H1 (cell line): Measurements from ENCODE around the gene TCERG1L. TPM values are rescaled to one million over a fixed set of nuclear protein-coding genes. Genes with fewer than 3 reads are reported as not detected.

Experiments used
- CTCF ChIA-PET: fragments of 300-600 bp; sonication (Branson Sonifier 250); formaldehyde crosslinking; loops from one replicate; lab custom pipeline; 2021; ENCODE audit not compliant: partially characterized antibody; lab: Charles Lee
- POLR2A ChIA-PET: fragments of 300-600 bp; sonication (Branson Sonifier 250); formaldehyde crosslinking; loops from one replicate; lab custom pipeline; 2021; ENCODE audit warnings: inconsistent platforms; ENCODE audit not compliant: partially characterized antibody; lab: Charles Lee
- DNase-seq, 2 experiments: peaks; one replicate each; pipeline versions ENCODE4 v3.0.0 to v3.0.0-alpha.2; 2010 to 2022; ENCODE audit warnings: low spot score in 2 of 2, low read depth in 1 of 2, mixed read lengths in 1 of 2
- FAIRE-seq: peaks from 2 replicates; lab custom pipeline; 2011; peaks lifted over from hg19 to GRCh38; lab: Jason Lieb, UNC
- H2AFZ ChIP-seq: 2 replicates; pipeline ENCODE4 v1.8.1; 2012; ENCODE audit warnings: low read length, inconsistent platforms
- H2AK5ac ChIP-seq: 2 replicates; pipeline ENCODE4 v1.6.1; 2013; ENCODE audit warnings: low read depth, low read length
- H2BK120ac ChIP-seq: replicated peaks from 2 replicates; pipeline ENCODE3; 2013; ENCODE audit warnings: low read depth, low read length, inconsistent platforms
- H2BK12ac ChIP-seq: 2 replicates; pipeline ENCODE4 v1.6.1; 2013; ENCODE audit warnings: low read depth, low read length
- H2BK15ac ChIP-seq: 2 replicates; pipeline ENCODE4 v1.6.1; 2013; ENCODE audit warnings: low read length
- H2BK20ac ChIP-seq: 2 replicates; pipeline ENCODE4 v1.6.1; 2013; ENCODE audit warnings: low read length
- H2BK5ac ChIP-seq: 2 replicates; pipeline ENCODE4 v1.6.1; 2013; ENCODE audit warnings: low read depth, low read length
- H3K14ac ChIP-seq: 2 replicates; pipeline ENCODE4 v1.6.1; 2013; ENCODE audit warnings: inconsistent platforms; ENCODE audit not compliant: insufficient read length
- H3K18ac ChIP-seq: 2 replicates; pipeline ENCODE4 v1.6.1; 2013; ENCODE audit warnings: low read length; ENCODE audit errors: extremely low read depth
- H3K23ac ChIP-seq: 2 replicates; pipeline ENCODE4 v1.6.1; 2013; ENCODE audit warnings: inconsistent platforms; ENCODE audit not compliant: insufficient read length
- H3K23me2 ChIP-seq: 2 replicates; pipeline ENCODE4 v1.6.1; 2013; ENCODE audit warnings: low read depth, low read length
- H3K27ac ChIP-seq: 2 replicates; pipeline ENCODE4 v1.6.1; 2011; ENCODE audit warnings: low read depth, low read length, inconsistent platforms
- H3K27me3 ChIP-seq, 4 experiments: replicated peaks in 1 of 4; 1 replicate in 1 of 4; 2 replicates in 3 of 4; pipeline versions ENCODE4 v1.6.1 to v1.8.1; 2011 to 2013; ENCODE audit warnings: low read length in 3 of 4, mild to moderate bottlenecking in 3 of 4, inconsistent platforms in 2 of 4, mixed read lengths in 2 of 4, moderate library complexity in 1 of 4; ENCODE audit not compliant: control insufficient read depth in 3 of 4, insufficient read depth in 3 of 4; ENCODE audit errors: extremely low read depth in 1 of 4
- H3K36me3 ChIP-seq, 4 experiments: 2 replicates each; pipeline versions ENCODE4 v1.6.1 to v1.8.1; 2011 to 2013; ENCODE audit warnings: mild to moderate bottlenecking in 4 of 4, low read length in 3 of 4, moderate library complexity in 2 of 4, control low read depth in 1 of 4, inconsistent platforms in 1 of 4; ENCODE audit not compliant: insufficient read depth in 4 of 4, control insufficient read depth in 2 of 4
- H3K4ac ChIP-seq: replicated peaks from 2 replicates; pipeline ENCODE3; 2013; ENCODE audit warnings: low read length, low read depth, mixed read lengths, inconsistent platforms; ENCODE audit not compliant: insufficient read length
- H3K4me1 ChIP-seq, 4 experiments: replicated peaks in 1 of 4; 1 replicate in 1 of 4; 2 replicates in 3 of 4; pipeline versions ENCODE4 v1.6.1 to v1.8.1; 2011 to 2013; ENCODE audit warnings: low read length in 3 of 4, inconsistent platforms in 2 of 4, mixed read lengths in 1 of 4; ENCODE audit not compliant: insufficient read depth in 4 of 4, control insufficient read depth in 3 of 4
- H3K4me2 ChIP-seq, 2 experiments: 2 replicates each; pipeline versions ENCODE4 v1.6.1 to v1.8.1; 2011 to 2013; ENCODE audit warnings: low read depth in 2 of 2, low read length in 2 of 2, control low read depth in 1 of 2, inconsistent platforms in 1 of 2, mild to moderate bottlenecking in 1 of 2; ENCODE audit not compliant: insufficient read depth in 1 of 2
- H3K4me3 ChIP-seq, 4 experiments: fragments of 200-600, 300-600 bp in 1 of 4; sonication (generic), shearing (Covaris generic), sonication (Bioruptor Twin) in 1 of 4; 2 replicates each; pipeline versions ENCODE4 v1.5.1 to v1.8.1; 2011 to 2016; ENCODE audit warnings: low read length in 4 of 4, low read depth in 3 of 4, control low read depth in 2 of 4, inconsistent platforms in 2 of 4, mild to moderate bottlenecking in 2 of 4, mixed read lengths in 1 of 4, moderate library complexity in 1 of 4; ENCODE audit not compliant: insufficient read depth in 2 of 4; ENCODE audit errors: extremely low read depth in 1 of 4
- H3K56ac ChIP-seq: replicated peaks from 2 replicates; pipeline ENCODE3; 2013; ENCODE audit warnings: low read depth, mild to moderate bottlenecking, mixed read lengths, low read length, inconsistent platforms; ENCODE audit not compliant: insufficient read length
- H3K79me1 ChIP-seq: 2 replicates; pipeline ENCODE4 v1.6.1; 2013; ENCODE audit warnings: low read depth, low read length, control low read depth
- H3K79me2 ChIP-seq, 2 experiments: 2 replicates each; pipeline versions ENCODE4 v1.6.1 to v1.8.1; 2012 to 2013; ENCODE audit warnings: low read length in 2 of 2, mild to moderate bottlenecking in 2 of 2, inconsistent platforms in 1 of 2; ENCODE audit not compliant: insufficient read depth in 2 of 2, control insufficient read depth in 1 of 2
- H3K9ac ChIP-seq, 4 experiments: replicated peaks in 1 of 4; 1 replicate in 1 of 4; 2 replicates in 3 of 4; pipeline versions ENCODE4 v1.6.1 to v1.8.1; 2011 to 2013; ENCODE audit warnings: low read depth in 3 of 4, low read length in 3 of 4, control low read depth in 2 of 4, mild to moderate bottlenecking in 2 of 4, moderate library complexity in 2 of 4, inconsistent platforms in 1 of 4; ENCODE audit errors: extremely low read depth in 1 of 4
- H3K9me3 ChIP-seq, 2 experiments: 2 replicates each; pipeline versions ENCODE4 v1.6.1 to v1.8.1; 2012 to 2013; ENCODE audit warnings: mild to moderate bottlenecking in 2 of 2, moderate library complexity in 2 of 2, control low read depth in 1 of 2, inconsistent platforms in 1 of 2, low read depth in 1 of 2, low read length in 1 of 2, mixed read lengths in 1 of 2; ENCODE audit not compliant: insufficient read depth in 2 of 2
- H4K20me1 ChIP-seq, 2 experiments: replicated peaks in 1 of 2; 2 replicates each; pipeline versions ENCODE3 to v1.8.1; 2011 to 2013; ENCODE audit warnings: inconsistent platforms in 2 of 2, low read length in 2 of 2, mild to moderate bottlenecking in 1 of 2; ENCODE audit not compliant: insufficient read depth in 2 of 2, control insufficient read depth in 1 of 2
- H4K5ac ChIP-seq: 2 replicates; pipeline ENCODE4 v1.6.1; 2013; ENCODE audit warnings: low read length, low read depth, mixed read lengths, inconsistent platforms; ENCODE audit not compliant: insufficient read length
- H4K8ac ChIP-seq: 2 replicates; pipeline ENCODE4 v1.8.0; 2013; ENCODE audit warnings: mild to moderate bottlenecking, moderate library complexity, low read length, inconsistent platforms; ENCODE audit not compliant: insufficient read depth; ENCODE audit errors: extremely low read depth
- H4K91ac ChIP-seq: replicated peaks from 2 replicates; pipeline ENCODE3; 2013; ENCODE audit warnings: low read length, mixed read lengths, inconsistent platforms; ENCODE audit not compliant: insufficient read length
- JUND ChIP-seq: IDR thresholded peaks from 2 replicates; pipeline ENCODE4 v1.6.1; 2011; ENCODE audit warnings: mild to moderate bottlenecking, improper control_type of control experiment, low read length
- TCF12 ChIP-seq: IDR thresholded peaks from 2 replicates; pipeline ENCODE4 v1.6.1; 2011; ENCODE audit warnings: low read depth, mild to moderate bottlenecking, low read length
- ZNF274 ChIP-seq: IDR thresholded peaks from 2 replicates; pipeline ENCODE4 v1.7.0; 2012; ENCODE audit warnings: low read length, borderline replicate concordance; ENCODE audit errors: extremely low read depth
- WGBS, 2 experiments: shearing (Covaris generic) in 1 of 2; methylation state at CpG; one replicate each; pipeline versions ENCODE4 v1.1.6 to v1.1.7; 2013 to 2015; ENCODE audit warnings: low lambda C conversion rate in 2 of 2, mixed read lengths in 2 of 2, inconsistent platforms in 1 of 2, low coverage in 1 of 2, missing lambda C conversion rate in 1 of 2; ENCODE audit not compliant: insufficient replicate concordance in 2 of 2, insufficient coverage in 1 of 2, insufficient read length in 1 of 2; ENCODE audit errors: extremely low coverage in 1 of 2, missing lambda C conversion rate in 1 of 2; 5-methylcytosine and 5-hydroxymethylcytosine counted together
- polyA plus RNA-seq, 7 experiments: library from polyadenylated mRNA; depleted of rRNA in 3 of 7; stranded (reverse) in 5 of 7; unstranded in 2 of 7; fragments of >200 nt in 5 of 7; fragments of 200-250 nt in 2 of 7; gene quantifications; 1 replicate in 5 of 7; 2 replicates in 1 of 7; 4 replicates in 1 of 7; pipeline versions ENCODE4 v1.2.1 to v1.2.3, GENCODE V29; 2011 to 2013; ENCODE audit warnings: missing spikeins in 2 of 7, mixed read lengths in 2 of 7
- total RNA-seq: library from RNA; stranded (reverse); fragmentation: NEBNext Ultra II Directional; extraction: Animal tissue kit (Norgen Biotek cat#: 25700); gene quantifications from 2 replicates; pipeline ENCODE4 v1.2.1, GENCODE V29; 2021
- TF ChIP-seq, protein P1 (sequence below): IDR thresholded peaks from 2 replicates; pipeline ENCODE4 v1.6.1; 2011; ENCODE audit warnings: low read length, improper control_type of control experiment
- TF ChIP-seq, protein P2 (sequence below): IDR thresholded peaks from 2 replicates; pipeline ENCODE4 v1.6.1; 2012; ENCODE audit warnings: inconsistent platforms

Gene TCERG1L
- total and polyA plus RNA-seq, 2 of the 8 experiments (the other 6 are each of a cell fraction or from before 2014, with no cell fraction given): 3.9 to 6.9 TPM

DNA sequence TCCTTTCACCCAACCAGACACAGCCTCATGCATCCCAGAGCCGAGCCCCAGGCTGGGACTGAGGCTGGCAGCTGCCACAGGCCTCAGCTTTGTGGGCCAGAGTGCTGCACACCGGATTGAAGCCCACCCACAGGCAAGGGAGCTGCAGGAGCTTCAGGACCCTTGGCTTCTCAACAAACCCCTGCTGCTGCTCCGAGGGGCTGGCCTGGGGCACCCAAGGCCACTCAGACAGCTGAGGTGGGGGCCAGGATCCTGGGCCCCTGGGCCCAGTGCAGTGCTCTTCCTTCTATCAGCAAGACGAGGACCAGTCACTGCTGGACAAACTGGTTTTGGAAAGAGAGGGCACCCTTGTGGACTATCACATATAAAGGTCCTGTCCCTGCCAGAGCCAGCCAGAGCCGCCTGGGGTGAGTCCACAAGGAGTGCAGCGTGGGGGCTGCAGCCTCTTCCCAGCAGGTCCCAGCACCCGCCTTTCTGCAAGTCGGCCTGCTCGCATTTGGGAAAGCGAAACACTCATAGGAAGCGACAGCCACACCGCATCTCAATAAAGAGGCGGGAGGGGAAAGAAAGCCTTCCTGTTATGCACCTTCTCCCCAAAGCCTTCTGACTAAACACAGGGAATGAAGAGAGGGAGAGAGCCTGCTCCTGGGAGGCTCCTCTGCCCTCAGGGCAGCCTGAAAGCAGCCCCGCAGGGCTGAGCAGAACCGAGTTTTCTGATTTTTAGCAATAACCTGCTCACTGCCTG is 9.5 kb upstream of the TCERG1L start:
- no peaks in the 10 kb centered on the region for H3K79me1 ChIP-seq
- no peak overlapping the region for H3K18ac ChIP-seq
- 50% methylated on average over 15 of the region's 15 CpGs; no CpG with 5 or more reads in 1 of the 2 experiments for WGBS, 2 experiments
- no peak overlapping the region for H3K4me3 ChIP-seq
- no peak overlapping the region; a peak in 1 of 4 replicates for H3K4me2 ChIP-seq
- H2BK15ac ChIP-seq: peak overlapping the region; percentile 61; the same call in 1 of the 2 replicates
- peak overlapping the region; percentile 32; the same call in 1 of the 2 replicates for H2BK20ac ChIP-seq
- DNase-seq: no peak
- no peak overlapping the region for H4K5ac ChIP-seq
- no peaks in the 10 kb centered on the region for H3K23me2 ChIP-seq
- ChIA-PET CTCF (interaction anchor here (1.3 kb wide), 1 partner anchor 28 kb away, joined by 3 read pairs; no protein-coding TSS in a partner anchor), POLR2A (no interaction called here)
- peak overlapping the region; percentile 72 for H2BK120ac ChIP-seq
- TF ChIP-seq ZNF274 (no peak), TCF12 (no peak), JUND (no peak)
- TF ChIP-seq, protein P1, sequence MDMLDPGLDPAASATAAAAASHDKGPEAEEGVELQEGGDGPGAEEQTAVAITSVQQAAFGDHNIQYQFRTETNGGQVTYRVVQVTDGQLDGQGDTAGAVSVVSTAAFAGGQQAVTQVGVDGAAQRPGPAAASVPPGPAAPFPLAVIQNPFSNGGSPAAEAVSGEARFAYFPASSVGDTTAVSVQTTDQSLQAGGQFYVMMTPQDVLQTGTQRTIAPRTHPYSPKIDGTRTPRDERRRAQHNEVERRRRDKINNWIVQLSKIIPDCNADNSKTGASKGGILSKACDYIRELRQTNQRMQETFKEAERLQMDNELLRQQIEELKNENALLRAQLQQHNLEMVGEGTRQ: no peak
- TF ChIP-seq, protein P2, sequence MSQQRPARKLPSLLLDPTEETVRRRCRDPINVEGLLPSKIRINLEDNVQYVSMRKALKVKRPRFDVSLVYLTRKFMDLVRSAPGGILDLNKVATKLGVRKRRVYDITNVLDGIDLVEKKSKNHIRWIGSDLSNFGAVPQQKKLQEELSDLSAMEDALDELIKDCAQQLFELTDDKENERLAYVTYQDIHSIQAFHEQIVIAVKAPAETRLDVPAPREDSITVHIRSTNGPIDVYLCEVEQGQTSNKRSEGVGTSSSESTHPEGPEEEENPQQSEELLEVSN: peak; percentile 23; the same call in 1 of the 2 replicates
- H2BK5ac ChIP-seq: no peak overlapping the region; the same call in 1 of the 2 replicates
- peaks cover 0 to 9% (median 3%) of the 10 kb centered on the region in 4 experiments; a peak in 3 of 7 replicates for H3K27me3 ChIP-seq
- H3K56ac ChIP-seq: no peak overlapping the region
- H3K27ac ChIP-seq: no peak overlapping the region
- H2BK12ac ChIP-seq: peak overlapping the region; percentile 9; the same call in 1 of the 2 replicates
- H3K4ac ChIP-seq: no peak overlapping the region
- FAIRE-seq: no peak
- H4K91ac ChIP-seq: no peak overlapping the region
- no peak overlapping the region for H3K23ac ChIP-seq
- no peaks in the 10 kb centered on the region for H3K79me2 ChIP-seq
- H4K8ac ChIP-seq: no peak overlapping the region
- H3K9ac ChIP-seq: no peak overlapping the region; a peak in 1 of 7 replicates
- H3K4me1 ChIP-seq: peaks cover 2 to 13% (median 7%) of the 10 kb centered on the region in 4 experiments; a peak in 6 of 7 replicates
- no peak overlapping the region for H3K14ac ChIP-seq
- H3K9me3 ChIP-seq: no peaks in the 10 kb centered on the region
- H2AFZ ChIP-seq: 0 out of 2 replicates have a peak overlapping the region, but pooled peaks have one; percentile 54
- H2AK5ac ChIP-seq: no peak overlapping the region
- no peaks in the 10 kb centered on the region for H4K20me1 ChIP-seq
- H3K36me3 ChIP-seq: no peaks in the 10 kb centered on the region
